ENCODE results near the gene CACHD1.
"Not testable (repeated sequence)": the region's sequence is repeated elsewhere in the genome, so short reads cannot be mapped to it uniquely, and the experiment has no call there.

Gene CACHD1

DNA sequence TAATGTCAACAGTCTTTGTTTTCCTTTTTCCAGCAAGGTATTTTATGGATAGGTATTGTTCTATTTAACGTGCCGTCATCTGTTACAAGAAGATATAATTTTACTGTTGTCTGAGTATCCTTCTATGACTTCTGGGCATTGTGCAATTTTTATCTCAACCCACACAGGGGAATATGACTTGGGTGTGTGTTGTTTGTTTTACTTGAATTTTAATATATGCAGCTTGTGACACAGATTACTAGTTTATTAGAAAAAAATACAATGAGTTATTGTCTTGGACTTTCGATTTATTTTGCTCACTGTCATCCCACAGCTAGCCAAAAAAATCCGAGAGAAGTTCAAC, 111.9 kb downstream of the CACHD1 start:
- no peak for DNase-seq (ENCODE audit: low read depth in 1 of 2, low spot score in 1 of 2)

DNA sequence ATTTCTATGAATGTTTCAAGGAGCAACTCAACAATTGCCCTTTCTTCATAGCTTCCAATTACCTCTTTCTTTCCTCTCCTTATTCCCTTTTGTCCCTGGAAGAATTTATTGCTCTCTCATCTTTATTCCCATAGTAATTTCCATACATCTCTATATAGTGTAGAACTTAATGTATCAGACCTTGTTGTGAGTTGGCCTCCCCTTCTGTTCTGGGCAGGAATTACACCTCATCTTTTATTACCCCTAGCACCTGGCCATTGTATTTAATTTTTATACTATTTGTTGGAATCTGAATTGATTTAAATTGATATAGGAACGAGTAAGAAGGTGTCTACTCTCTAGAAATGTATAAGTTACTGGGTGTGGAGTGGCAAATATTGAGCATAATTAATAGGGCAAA, 114.5 kb downstream of the CACHD1 start:
- DNase-seq (ENCODE audit: low read depth in 1 of 2, low spot score in 1 of 2) = no peak

DNA sequence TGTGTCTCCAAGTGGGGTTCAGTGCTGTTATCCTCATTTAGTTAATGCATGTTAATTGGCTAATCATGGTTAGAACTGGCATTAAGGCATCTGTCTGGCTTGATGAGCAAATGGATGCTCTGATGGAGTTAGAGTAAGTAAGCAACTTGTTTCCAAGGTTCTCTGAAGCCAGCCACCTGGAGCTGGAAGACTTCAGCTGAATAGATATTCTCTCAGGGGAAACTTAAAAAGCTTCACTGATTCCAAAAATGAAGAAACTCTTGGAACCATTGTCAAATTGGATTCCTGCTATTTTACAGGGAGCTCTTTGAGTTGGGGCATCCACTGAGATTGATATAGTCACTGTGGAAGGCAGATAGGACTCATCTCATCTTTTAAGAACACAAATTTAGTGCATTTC, 118.9 kb downstream of the CACHD1 start:
- DNase-seq (ENCODE audit: low read depth in 1 of 2, low spot score in 1 of 2) = no peak

DNA sequence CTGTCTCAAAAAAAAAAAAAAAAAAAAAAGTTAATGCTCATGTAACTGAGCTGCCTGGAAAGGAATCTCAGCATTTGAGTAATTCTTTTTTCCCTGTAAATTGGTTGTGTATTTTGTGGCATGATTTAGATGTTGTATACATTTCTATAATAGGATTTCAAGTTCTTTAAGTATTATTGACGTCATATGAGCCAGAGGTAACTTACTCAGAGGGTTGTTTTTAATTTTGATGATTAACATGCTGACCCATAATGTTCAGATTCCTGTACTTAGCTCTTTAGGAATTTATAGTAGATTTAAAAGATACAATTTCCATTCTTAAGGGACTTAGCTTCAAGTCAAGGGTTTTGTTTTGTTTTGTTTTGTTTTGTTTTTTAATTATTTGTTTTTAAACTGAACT, 120.4 kb downstream of the CACHD1 start:
- DNase-seq (ENCODE audit: low read depth in 1 of 2, low spot score in 1 of 2) = no peak

DNA sequence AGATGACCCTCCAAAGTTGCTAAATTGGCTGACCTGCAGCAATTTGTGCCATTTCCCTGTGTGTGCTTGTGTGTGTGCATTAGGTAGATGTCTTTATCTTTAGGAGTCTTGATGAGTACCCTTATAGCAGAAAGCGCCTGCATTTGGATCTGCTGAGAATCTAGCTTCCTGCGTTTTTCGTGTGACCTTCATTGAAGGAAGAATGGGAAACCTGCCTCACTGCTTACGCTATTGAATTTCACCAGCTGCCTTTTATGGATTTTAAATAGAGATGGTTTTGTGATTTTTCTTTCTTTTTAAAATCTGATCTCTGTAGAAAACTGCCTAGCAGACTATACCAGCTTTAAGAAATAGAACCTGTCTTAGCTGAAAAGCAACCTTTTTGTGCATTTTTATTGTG, 124.5 kb downstream of the CACHD1 start:
- DNase-seq (ENCODE audit: low read depth in 1 of 2, low spot score in 1 of 2) = no peak

DNA sequence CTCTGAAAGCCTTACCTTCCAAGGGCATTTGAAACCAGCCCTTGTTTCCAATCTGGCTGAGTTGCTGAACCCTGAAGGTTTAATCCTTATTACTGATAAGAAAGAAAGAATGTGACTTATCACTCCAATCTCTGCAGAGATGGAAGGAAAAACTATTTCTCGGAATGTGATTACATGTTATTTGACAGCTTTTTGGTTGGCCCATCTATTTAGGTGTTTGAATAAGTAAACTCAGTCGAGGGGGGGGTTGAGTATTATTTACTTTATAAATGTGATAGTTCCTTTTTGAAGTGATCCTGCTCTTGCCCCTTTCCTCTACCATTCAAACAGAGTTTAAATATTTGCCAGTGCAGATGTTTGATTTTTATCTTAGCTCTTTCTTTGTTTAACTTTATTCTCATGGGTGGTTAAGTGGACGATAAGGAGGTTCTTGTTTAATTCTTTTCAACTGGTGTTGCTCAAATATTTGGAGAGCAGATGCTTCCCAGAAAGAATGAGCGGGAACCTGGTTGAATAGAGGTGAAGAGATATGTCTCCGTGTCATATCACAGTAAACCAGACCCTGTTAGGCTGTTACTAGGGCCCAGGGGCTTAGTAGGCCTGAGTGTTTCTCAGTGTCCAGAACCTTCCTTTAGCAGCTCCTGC, 126.1 kb downstream of the CACHD1 start:
- no peak for DNase-seq (ENCODE audit: low read depth in 1 of 2, low spot score in 1 of 2)

DNA sequence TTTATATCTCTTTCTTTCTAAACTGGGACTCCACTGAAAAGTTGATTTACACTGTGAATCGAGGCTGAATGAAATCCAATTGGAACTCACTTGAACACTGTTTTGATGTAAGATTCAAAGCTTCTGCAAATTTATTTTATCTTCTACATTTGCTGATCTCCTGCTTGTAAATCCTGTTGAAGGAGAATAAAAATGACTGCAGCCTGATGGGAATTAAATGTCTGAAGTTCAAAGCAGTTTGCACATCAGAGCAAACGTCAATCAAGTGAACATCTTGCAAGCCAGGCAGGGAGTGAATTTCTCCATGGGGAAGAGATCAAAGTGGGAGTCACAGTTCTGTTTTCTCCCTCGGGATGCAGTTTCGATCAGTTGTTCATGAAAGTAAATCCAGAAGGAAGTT, 127.2 kb downstream of the CACHD1 start:
- DNase-seq (ENCODE audit: low read depth in 1 of 2, low spot score in 1 of 2) = no peak

DNA sequence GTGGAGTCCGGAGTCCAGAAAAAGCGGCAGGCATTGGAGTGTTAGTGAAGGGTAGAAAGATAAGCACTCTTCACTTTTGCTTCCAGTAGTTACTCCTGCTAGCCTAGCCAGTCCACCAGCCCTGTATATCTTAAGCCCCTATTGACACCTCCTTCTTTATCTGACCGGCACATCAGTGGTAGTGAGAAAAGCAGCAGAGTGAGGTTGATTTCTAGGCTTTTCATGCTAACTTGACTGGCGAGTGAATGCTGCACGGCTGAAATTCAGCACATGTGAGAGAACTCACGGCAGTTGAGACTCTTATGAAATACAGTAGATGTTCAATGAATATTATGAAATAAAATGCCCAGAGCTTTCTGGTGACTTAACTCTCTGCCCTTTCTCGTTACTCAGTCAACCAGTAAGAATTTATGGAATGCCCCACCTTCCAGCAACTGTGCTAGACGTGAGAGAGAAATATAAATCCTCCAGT, 128.2 kb downstream of the CACHD1 start:
- DNase-seq (ENCODE audit: low read depth in 1 of 2, low spot score in 1 of 2) = no peak

DNA sequence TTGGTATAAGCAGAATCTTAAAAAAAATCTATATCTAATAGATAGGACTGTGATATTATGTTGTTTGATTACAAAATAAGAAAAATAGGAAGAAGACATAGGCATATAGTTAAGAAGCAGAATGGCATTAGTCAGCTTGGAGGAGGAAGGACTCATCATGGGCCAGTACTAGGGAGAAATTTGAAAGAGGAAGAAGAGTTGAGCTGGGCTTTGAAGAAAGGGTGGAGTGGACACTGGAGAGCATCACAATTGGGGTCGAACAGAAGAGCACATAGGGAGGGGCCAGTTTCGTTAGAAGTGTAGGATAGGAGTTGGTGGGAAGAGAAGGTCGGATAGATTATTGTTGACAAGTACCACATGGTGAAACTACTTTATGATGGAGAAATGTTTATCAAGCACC, 129.3 kb downstream of the CACHD1 start:
- no peak for DNase-seq (ENCODE audit: low read depth in 1 of 2, low spot score in 1 of 2)

DNA sequence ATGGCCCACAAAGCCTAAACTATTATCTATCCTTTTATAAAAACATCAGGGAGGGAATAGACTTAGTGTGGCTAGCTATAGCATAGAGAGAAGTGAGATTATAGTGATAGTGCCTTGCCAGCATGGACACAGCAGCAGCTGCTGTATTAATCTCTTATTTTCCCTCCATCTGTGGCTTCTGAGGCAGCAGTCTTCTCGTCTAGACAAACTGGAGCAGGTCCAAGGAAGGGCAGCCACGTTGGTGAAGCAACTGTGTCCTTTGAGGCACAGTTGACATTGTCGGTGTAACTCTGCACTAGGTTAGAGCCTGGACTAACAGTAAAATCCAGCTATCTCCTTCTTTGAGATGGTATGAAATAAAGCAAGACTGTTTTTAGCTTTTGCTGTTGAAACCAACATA, 131.3 kb downstream of the CACHD1 start:
- no peak for DNase-seq (ENCODE audit: low read depth in 1 of 2, low spot score in 1 of 2)

DNA sequence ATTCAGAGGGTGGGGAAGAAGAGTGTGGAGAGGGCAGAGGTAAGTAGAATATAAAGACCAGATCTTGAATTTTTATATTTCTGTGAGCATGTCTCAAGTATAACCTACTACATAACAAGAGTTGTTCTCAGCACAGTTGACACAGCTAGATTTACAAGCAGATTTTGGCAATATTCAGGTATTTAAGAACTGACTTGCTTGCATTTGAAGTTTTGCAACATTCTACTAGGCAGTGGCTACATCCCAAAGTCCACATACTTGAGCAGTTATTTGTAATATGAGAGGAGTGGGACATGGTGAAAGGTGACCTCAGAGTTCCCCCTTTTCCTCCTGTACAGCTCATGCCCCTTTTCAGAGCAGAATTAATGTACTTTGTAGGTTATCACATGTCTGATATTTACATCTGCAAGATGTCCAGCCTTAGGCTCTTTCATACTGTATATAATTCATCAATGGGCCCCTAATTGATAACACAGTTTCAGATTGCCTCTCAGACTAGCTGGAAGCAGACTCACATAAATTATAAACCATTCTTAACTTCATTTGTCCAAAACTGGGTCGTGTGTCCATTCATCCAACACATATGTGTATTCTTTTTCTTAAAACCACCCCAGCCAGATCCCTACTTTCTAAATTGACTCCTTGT, 138.2 kb downstream of the CACHD1 start:
- no peak for DNase-seq (ENCODE audit: low read depth in 1 of 2, low spot score in 1 of 2)

DNA sequence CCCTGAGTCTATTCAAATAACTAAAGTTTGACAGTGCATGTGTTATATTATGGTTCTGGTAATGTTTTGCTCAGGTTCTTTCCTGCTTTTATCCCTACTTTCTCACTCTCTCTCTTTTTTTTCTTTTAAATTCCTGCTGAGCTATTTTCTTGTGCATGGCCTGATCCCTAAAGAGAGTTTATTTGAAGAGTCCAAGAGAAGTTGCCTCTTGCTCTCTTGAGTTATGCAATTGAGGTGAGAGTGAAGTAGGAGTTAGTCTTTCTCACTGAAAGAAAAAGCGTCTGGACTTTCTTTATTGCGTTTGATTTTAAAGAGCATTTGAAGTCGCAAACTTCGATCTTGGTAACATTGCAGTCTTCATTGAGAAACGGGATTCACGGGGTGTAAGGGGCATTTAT, 138.7 kb downstream of the CACHD1 start:
- no peak for DNase-seq (ENCODE audit: low read depth in 1 of 2, low spot score in 1 of 2)

DNA sequence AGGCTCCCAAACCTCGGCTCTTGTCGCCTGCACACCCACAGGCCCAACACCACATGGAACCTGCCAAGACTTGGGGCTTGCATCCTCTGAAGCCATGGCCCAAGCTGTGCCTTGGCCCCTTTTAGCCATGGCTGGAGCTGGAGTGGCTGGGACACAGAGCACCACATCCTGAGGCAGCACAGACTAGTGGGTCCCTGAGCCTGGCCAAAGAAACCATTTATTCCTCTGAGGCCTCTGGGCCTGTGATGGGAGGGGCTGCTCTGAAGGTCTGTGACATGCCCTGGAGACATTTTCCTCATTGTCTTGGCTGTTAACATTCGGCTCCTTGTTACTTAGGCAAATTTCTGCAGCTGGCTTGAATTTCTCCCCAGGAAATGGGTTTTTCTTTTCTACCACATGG, 141.0 kb downstream of the CACHD1 start:
- not testable (repeated sequence) for DNase-seq (ENCODE audit: low read depth in 1 of 2, low spot score in 1 of 2)

DNA sequence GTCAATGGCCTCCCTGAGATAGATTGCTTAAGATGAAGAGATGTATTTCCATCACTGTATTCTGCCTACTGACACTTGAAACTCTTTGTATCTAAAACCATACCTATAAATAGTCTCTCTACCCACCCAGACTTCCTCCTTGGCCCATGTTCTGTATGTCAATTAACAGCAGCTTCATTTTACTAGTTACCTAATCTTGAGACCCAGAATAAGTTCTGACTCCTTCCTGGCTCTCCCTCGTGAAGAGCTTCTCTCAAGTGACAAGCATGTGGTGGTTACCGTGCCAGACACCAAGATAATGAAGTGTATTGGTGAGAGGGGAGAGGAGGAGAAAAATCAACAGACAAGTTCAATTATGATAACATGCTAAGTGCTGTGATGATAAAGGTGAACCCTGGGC, 146.1 kb downstream of the CACHD1 start:
- DNase-seq (ENCODE audit: low read depth in 1 of 2, low spot score in 1 of 2) = no peak

DNA sequence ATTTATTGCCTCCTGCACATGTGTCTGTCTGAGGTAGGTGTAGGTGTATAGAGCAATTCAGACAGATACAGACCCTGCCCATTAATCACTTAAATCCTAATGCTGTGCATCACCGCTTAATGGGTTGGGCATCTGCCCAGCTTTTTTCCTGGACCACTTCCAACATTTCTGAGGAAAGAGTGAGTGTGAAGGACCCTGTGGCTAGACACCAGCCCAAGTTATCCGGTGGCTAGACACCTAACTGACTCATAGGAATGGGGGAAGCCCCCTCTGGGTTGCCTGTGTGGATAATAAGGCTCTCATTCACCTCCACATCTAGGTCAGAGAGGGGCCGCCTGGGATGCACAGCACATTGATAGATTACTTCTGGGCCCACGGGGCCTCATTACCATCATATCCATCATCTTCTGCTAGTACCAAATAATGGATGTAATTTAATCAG, 153.8 kb downstream of the CACHD1 start:
- DNase-seq (ENCODE audit: low read depth in 1 of 2, low spot score in 1 of 2) = no peak

DNA sequence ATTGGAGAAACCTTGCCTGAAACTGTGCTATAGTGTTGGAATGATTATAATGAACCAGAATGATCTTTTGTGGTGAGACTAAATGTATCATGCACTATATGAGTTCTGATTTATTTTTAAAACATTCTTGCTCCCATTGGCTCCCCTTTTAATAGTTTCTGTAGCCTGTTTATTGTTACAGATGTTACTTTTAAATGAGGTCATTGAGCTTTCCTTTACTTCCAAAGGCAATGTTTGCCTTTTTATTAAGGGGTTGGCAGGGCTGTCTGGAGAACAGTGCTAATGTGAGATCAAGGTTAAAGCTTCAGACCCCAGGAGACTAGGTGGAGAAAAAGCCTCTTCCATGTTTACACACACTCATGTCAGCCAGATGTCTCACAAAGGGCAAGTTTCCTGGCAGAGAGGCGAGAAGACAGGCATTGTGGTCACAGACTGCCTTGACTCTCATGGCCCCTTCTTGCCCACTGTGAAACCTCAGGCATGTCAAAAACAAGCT, 154.3 kb downstream of the CACHD1 start:
- DNase-seq (ENCODE audit: low read depth in 1 of 2, low spot score in 1 of 2) = no peak

DNA sequence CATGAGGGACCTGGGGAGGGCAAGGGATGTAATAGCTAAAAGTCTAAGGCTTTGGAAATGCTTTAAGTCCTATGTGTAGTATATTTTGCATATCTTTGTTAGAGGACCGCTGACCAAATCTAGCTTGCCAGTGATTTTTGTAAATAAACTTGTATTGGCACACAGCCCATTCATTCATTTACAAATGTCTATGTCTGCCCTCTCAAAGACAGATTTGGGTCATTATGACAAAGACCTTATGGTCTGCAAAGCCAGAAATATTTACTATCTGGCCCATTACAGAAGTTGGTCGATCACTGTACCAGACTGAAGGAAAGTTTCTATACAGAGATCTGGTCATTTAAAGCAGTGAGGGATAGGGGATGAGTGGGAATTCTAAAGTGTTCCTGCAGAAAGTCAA, 154.9 kb downstream of the CACHD1 start:
- DNase-seq (ENCODE audit: low read depth in 1 of 2, low spot score in 1 of 2) = no peak

DNA sequence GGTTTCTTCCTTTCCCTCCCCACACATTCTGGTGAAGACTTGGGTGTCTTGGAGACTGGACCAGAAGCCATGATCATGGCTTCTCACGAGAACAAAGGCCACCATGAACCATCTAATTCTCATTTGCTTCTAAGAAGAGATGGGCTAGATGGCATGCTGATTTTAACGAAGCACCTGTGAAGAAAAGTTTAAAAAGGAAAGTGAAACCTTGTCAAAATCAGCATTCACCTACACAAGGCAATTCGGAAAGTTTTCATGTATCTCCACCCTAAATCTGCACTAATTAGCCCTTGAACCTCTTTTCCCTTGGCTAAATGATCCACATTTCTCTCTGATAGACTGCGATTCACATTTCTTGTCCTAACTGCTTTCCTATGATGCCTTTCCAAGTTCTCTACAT, 160.7 kb downstream of the CACHD1 start:
- no peak for DNase-seq (ENCODE audit: low read depth in 1 of 2, low spot score in 1 of 2)

DNA sequence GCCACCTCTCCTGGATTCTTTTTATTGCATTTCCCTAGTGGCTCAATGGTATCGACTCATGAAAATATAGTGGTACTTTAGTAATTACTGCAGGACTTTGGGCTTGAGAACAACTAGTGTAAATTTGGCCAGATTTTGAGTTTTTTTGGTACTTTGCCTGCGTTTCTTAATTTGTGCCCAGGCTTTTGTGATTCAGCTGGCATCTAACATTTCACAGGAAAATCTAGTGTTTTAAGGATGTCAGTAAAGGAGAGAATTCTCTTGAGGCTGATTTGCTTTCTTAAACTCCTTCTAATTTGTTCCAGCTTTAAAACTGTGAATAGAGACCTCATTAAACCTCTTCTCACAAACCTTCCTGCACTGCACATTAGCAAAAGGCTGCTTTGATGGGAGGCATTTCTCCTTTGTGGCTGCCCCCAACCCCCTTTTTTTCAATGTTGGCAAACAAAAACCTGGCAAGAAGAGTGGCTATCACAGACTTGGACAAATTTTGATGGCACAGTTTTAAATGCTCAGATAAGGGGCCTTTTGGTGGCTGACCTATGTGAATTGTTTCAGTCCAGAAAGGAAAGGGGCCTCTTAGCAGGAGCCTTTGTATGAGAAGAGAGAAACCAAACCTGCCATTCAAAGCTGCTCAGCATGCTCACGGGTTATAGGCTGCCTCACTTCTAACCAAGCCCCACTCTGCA, 161.6 kb downstream of the CACHD1 start:
- no peak for DNase-seq (ENCODE audit: low read depth in 1 of 2, low spot score in 1 of 2)

DNA sequence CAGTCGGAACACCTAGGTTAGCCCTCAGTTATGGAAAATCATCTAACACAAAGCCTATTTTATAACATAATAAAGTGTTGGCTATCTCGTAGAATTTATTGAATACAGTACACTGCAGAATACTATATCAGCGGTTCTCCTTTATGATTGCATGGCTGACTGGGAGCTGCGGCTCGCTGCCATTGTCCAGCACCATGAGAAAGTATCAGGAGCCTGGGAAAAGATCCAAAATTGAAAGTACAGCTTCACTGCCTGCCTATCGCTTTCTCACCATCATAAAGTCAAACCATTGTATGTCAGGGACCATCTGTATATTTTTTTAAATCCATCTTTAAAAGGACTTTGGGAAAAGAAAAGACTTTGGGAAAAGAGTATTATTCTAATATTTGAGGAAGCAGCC, 163.0 kb downstream of the CACHD1 start:
- no peak for DNase-seq (ENCODE audit: low read depth in 1 of 2, low spot score in 1 of 2)

DNA sequence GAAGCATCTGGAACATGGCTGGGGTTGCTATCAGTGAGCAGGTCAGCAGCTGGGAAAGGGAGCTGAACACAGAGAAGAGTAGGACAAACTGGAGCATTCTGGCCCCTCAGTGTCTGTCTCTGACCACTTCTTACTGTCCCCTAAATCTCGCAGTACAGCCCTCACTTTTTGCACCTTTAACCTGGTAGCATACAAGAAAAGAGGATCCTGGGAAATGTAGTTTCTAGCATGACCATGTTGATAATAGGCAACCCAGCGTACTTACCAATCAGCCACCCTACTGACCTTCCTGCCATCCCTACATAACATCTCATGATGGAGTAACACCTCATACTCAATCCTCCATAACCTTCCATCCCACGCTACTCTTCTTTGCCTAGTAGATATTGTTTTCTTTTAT, 175.8 kb downstream of the CACHD1 start:
- no peak for DNase-seq (ENCODE audit: low read depth in 1 of 2, low spot score in 1 of 2)

DNA sequence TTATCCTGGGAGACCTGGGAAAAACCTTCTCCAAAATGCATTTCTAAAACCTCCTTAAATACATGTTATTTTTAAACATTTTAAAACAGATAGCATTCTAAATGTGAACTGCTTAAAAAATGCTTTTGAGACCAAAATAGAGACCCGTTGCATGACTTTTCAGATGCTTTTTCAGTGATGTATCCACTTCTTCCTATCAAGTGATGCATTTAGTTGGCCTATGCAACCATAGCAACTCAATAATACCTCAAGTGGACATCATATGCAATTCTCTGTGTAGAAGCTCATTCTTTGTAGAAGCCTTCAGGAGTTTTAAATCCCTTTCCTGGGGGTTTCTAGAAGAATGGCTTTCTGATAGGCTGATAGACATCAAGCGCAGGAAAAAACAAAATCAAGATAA, 180.5 kb downstream of the CACHD1 start:
- DNase-seq (ENCODE audit: low read depth in 1 of 2, low spot score in 1 of 2) = no peak

Data from stimulated activated CD4-positive, alpha-beta T cell treated with anti-CD3 and anti-CD28 coated beads, Interleukin-15, amount 100 ng/mL, for 1 hour (primary cell).